ENCODE data around the gene OTUD5. TPM values are rescaled to one million over a fixed set of nuclear protein-coding genes. Genes with fewer than 3 reads are reported as not detected.
A peak's percentile ranks its signal among the peaks of the same experiment; 100 is the strongest.

The OTUD5 gene
- polyA plus RNA-seq, 3 donors = 8.4 to 75.0 (median 12.4) TPM

DNA sequence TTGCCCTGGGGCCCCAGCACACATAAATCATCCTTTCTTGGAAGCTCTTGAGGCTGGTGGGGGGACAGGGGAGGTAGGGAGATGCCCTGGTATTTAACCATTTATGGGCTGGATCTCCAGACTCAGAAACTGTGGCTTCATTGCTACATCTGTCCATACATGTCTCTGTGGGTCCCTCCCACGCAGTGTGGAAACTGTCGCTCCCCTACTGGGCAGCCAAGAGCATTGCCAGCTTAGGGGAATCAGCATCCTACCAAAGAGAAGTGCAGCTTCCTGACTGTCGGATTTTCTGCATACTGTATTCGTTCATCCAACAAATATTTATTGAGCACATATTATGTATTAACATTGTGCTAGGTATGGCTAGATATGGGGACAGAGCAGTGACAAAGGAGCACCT lies 41.0 kb upstream of the OTUD5 start:
- peaks cover 40% of the 10 kb centered on the region for H3K79me2 ChIP-seq (ENCODE audit: insufficient read depth, low read length)
- H2AFZ ChIP-seq (ENCODE audit: insufficient read depth, low read depth, low read length, poor library complexity, severe bottlenecking) = no peak overlapping the region
- H3K4me3 Mint-ChIP-seq = no peak overlapping the region
- H3K4me2 ChIP-seq (replicated peaks; ENCODE audit: extremely low read depth, low read length, poor library complexity, severe bottlenecking) = no peak overlapping the region
- no peak overlapping the region for H3K27ac ChIP-seq (ENCODE audit: low read depth in 1 of 2, low read length in 2 of 2)
- peaks cover 0 to 14% (median 0%) of the 10 kb centered on the region in 7 donors for H3K9me3 Mint-ChIP-seq
- peaks cover 13% of the 10 kb centered on the region in 2 donors for H3K4me1 ChIP-seq (ENCODE audit: control insufficient read depth in 1 of 2, insufficient read depth in 2 of 2, low read length in 2 of 2)
- no peaks in the 10 kb centered on the region for H3K27me3 ChIP-seq (ENCODE audit: control insufficient read depth in 2 of 2, insufficient read depth in 2 of 2, low read length in 2 of 2)
- WGBS (ENCODE audit: insufficient coverage) = 81% methylated on average over 2 of the region's 4 CpGs
- H3K9ac ChIP-seq (ENCODE audit: insufficient read depth, low read length, poor library complexity, severe bottlenecking) = no peak overlapping the region
- peaks cover 43 to 56% of the 10 kb centered on the region in 2 donors for H3K36me3 Mint-ChIP-seq
- H3K36me3 ChIP-seq (replicated peaks in 1 of 2; ENCODE audit: control insufficient read depth in 1 of 2, insufficient read depth in 2 of 2, low read length in 2 of 2) = peaks cover 37 to 59% of the 10 kb centered on the region in 2 donors
- no peak for DNase-seq
- H3K4me3 ChIP-seq (replicated peaks in 1 of 3; ENCODE audit: low read depth in 2 of 3, low read length in 3 of 3) = no peak overlapping the region
- H3K9me3 ChIP-seq (replicated peaks in 1 of 2; ENCODE audit: control insufficient read depth in 1 of 2, insufficient read depth in 1 of 2, low read length in 2 of 2) = peaks cover 0 to 8% of the 10 kb centered on the region in 2 donors
- H3K4me1 Mint-ChIP-seq = peaks cover 20% of the 10 kb centered on the region
- TF ChIP-seq, protein P1, sequence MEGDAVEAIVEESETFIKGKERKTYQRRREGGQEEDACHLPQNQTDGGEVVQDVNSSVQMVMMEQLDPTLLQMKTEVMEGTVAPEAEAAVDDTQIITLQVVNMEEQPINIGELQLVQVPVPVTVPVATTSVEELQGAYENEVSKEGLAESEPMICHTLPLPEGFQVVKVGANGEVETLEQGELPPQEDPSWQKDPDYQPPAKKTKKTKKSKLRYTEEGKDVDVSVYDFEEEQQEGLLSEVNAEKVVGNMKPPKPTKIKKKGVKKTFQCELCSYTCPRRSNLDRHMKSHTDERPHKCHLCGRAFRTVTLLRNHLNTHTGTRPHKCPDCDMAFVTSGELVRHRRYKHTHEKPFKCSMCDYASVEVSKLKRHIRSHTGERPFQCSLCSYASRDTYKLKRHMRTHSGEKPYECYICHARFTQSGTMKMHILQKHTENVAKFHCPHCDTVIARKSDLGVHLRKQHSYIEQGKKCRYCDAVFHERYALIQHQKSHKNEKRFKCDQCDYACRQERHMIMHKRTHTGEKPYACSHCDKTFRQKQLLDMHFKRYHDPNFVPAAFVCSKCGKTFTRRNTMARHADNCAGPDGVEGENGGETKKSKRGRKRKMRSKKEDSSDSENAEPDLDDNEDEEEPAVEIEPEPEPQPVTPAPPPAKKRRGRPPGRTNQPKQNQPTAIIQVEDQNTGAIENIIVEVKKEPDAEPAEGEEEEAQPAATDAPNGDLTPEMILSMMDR (IDR thresholded peaks at IDR 0.05) = no peak
- peaks cover 26% of the 10 kb centered on the region for H4K20me1 ChIP-seq (ENCODE audit: insufficient read depth, low read length)
- intact Hi-C loops (cut with micrococcal nuclease) = no loop called here
- peaks cover 0 to 5% (median 0%) of the 10 kb centered on the region in 3 donors for H3K27me3 Mint-ChIP-seq (ENCODE audit: low read depth in 3 of 3)
- H3K27ac Mint-ChIP-seq = peak overlapping the region in 2 of 7 donors; percentile 36 to 47

DNA sequence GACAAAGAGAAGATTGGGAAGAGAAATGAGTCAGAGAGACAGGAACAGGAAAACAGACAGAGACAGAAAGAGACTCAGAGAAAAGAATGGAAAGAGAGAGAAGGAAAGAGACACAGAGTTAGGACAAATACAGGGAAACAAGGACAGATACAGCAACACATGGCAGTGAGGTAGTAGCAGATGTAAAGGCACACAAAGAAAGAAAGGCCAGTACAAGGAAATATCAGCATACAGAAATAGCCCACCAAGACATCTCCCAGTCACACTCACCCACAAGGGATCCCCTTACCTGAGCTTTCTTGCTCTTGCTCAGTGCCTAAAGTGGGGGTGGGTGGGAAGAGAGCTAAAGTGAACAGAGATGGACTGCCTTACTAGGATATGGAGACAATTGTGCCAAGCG lies 40.5 kb upstream of the OTUD5 start:
- DNase-seq = no peak
- Histone ChIP-seq H2AFZ (ENCODE audit: insufficient read depth, low read depth, low read length, poor library complexity, severe bottlenecking) (no peak overlapping the region), H3K79me2 (ENCODE audit: insufficient read depth, low read length) (peaks cover 40% of the 10 kb centered on the region), H3K9ac (ENCODE audit: insufficient read depth, low read length, poor library complexity, severe bottlenecking) (no peak overlapping the region), H3K4me1 (ENCODE audit: control insufficient read depth in 1 of 2, insufficient read depth in 2 of 2, low read length in 2 of 2) (peaks cover 11 to 12% of the 10 kb centered on the region in 2 donors), H3K4me3 (replicated peaks in 1 of 3; ENCODE audit: low read depth in 2 of 3, low read length in 3 of 3) (no peak overlapping the region), H3K27ac (ENCODE audit: low read depth in 1 of 2, low read length in 2 of 2) (no peak overlapping the region), H3K9me3 (replicated peaks in 1 of 2; ENCODE audit: control insufficient read depth in 1 of 2, insufficient read depth in 1 of 2, low read length in 2 of 2) (peaks cover 0 to 8% of the 10 kb centered on the region in 2 donors), H3K27me3 (ENCODE audit: control insufficient read depth in 2 of 2, insufficient read depth in 2 of 2, low read length in 2 of 2) (no peaks in the 10 kb centered on the region), H3K36me3 (replicated peaks in 1 of 2; ENCODE audit: control insufficient read depth in 1 of 2, insufficient read depth in 2 of 2, low read length in 2 of 2) (peaks cover 42 to 64% of the 10 kb centered on the region in 2 donors), H4K20me1 (ENCODE audit: insufficient read depth, low read length) (peaks cover 29% of the 10 kb centered on the region), H3K4me2 (replicated peaks; ENCODE audit: extremely low read depth, low read length, poor library complexity, severe bottlenecking) (no peak overlapping the region)
- Mint-ChIP-seq H3K36me3 (peaks cover 48 to 60% of the 10 kb centered on the region in 2 donors), H3K9me3 (peaks cover 0 to 11% (median 0%) of the 10 kb centered on the region in 7 donors), H3K4me3 (no peak overlapping the region), H3K27ac (peak overlapping the region in 3 of 7 donors; percentile 43 to 69 (median 46)), H3K4me1 (peaks cover 20% of the 10 kb centered on the region), H3K27me3 (ENCODE audit: low read depth in 3 of 3) (peaks cover 0 to 6% (median 0%) of the 10 kb centered on the region in 3 donors)
- WGBS (ENCODE audit: insufficient coverage) = no CpG with 5 or more reads among the region's 1 CpG
- TF ChIP-seq, protein P1 (IDR thresholded peaks at IDR 0.05) = no peak
- intact Hi-C loops (cut with micrococcal nuclease) = no loop called here

Data from CD14-positive monocyte (primary cell).